IMR-90 (cell line): ENCODE data around the gene FAXC. TPM values are rescaled to one million over a fixed set of nuclear protein-coding genes. Genes with fewer than 3 reads are reported as not detected.

Source experiments
- ATAC-seq: fragments of 200-7000 bp; cut with Tn5 transposase; 2 replicates; pipeline ENCODE4 v1.9.1; 2020; ENCODE audit warnings: low read depth, mild to moderate bottlenecking, moderate library complexity
- BruUV-seq: library from RNA; stranded (reverse); fragments of 400-500 nt; replicated peaks from 2 replicates; lab custom pipeline; 2021; lab: Mats Ljungman, UMichigan
- CTCF ChIA-PET: fragments of 300-600 bp; formaldehyde crosslinking; extraction: SDS; loops from one replicate; lab custom pipeline; 2021; ENCODE audit warnings: antibody characterized with exemption; lab: Yijun Ruan, JAX
- POLR2A ChIA-PET: fragments of 300-600 bp; sonication (Branson Sonifier 250); formaldehyde crosslinking; loops from one replicate; lab custom pipeline; 2022; ENCODE audit warnings: antibody characterized with exemption; ENCODE audit not compliant: unreplicated experiment; lab: Charles Lee
- DNase-seq: peaks from one replicate; pipeline ENCODE4 v3.0.0; 2013
- H2AFZ ChIP-seq: replicated peaks from 2 replicates; pipeline ENCODE3; 2013; ENCODE audit warnings: low read length, mild to moderate bottlenecking; ENCODE audit not compliant: poor library complexity
- H2AK5ac ChIP-seq: 2 replicates; pipeline ENCODE4 v1.6.1; 2013; ENCODE audit warnings: low read depth, low read length, inconsistent platforms
- H2AK9ac ChIP-seq: replicated peaks from 2 replicates; pipeline ENCODE3; 2013; ENCODE audit warnings: mild to moderate bottlenecking, low read depth, low read length, moderate library complexity; ENCODE audit not compliant: poor library complexity
- H2BK120ac ChIP-seq: 2 replicates; pipeline ENCODE4 v1.6.1; 2013; ENCODE audit warnings: low read depth, low read length, inconsistent platforms
- H2BK15ac ChIP-seq: 3 replicates; pipeline ENCODE4 v1.6.1; 2013; ENCODE audit warnings: low read depth, low read length, inconsistent platforms
- H2BK20ac ChIP-seq: 2 replicates; pipeline ENCODE4 v1.6.1; 2013; ENCODE audit warnings: low read depth, mild to moderate bottlenecking, inconsistent platforms, low read length, moderate library complexity
- H2BK5ac ChIP-seq: 2 replicates; pipeline ENCODE4 v1.6.1; 2013; ENCODE audit warnings: mild to moderate bottlenecking, low read depth, low read length, inconsistent platforms; ENCODE audit not compliant: poor library complexity, severe bottlenecking
- H3K14ac ChIP-seq: replicated peaks from 2 replicates; pipeline ENCODE4 v1.6.1; 2013; ENCODE audit warnings: low read depth, low read length, inconsistent platforms
- H3K18ac ChIP-seq: 2 replicates; pipeline ENCODE4 v1.6.1; 2013; ENCODE audit warnings: low read depth, low read length, control low read depth
- H3K23ac ChIP-seq: 2 replicates; pipeline ENCODE4 v1.6.1; 2013; ENCODE audit warnings: low read depth, low read length, inconsistent platforms
- H3K27ac ChIP-seq: 2 replicates; pipeline ENCODE4 v1.5.1; 2013; ENCODE audit warnings: mild to moderate bottlenecking, control low read depth, low read length; ENCODE audit not compliant: insufficient read depth
- H3K27me3 ChIP-seq: 2 replicates; pipeline ENCODE4 v1.6.1; 2013; ENCODE audit warnings: low read length; ENCODE audit not compliant: control insufficient read depth, insufficient read depth
- H3K36me3 ChIP-seq: 2 replicates; pipeline ENCODE4 v1.6.1; 2013; ENCODE audit warnings: low read length, mixed read lengths; ENCODE audit not compliant: control insufficient read depth, insufficient read depth
- H3K4ac ChIP-seq: 2 replicates; pipeline ENCODE4 v1.6.1; 2013; ENCODE audit warnings: low read depth, low read length, inconsistent platforms
- H3K4me1 ChIP-seq: 2 replicates; pipeline ENCODE4 v1.6.1; 2013; ENCODE audit warnings: low read length, mixed read lengths; ENCODE audit not compliant: control insufficient read depth, insufficient read depth
- H3K4me2 ChIP-seq: 2 replicates; pipeline ENCODE4 v1.6.1; 2013; ENCODE audit warnings: low read depth, mild to moderate bottlenecking, control low read depth, low read length, moderate library complexity
- H3K4me3 ChIP-seq: 2 replicates; pipeline ENCODE4 v1.5.1; 2013; ENCODE audit warnings: low read depth, mild to moderate bottlenecking, control low read depth, low read length, moderate library complexity; ENCODE audit not compliant: insufficient read depth
- H3K56ac ChIP-seq: 2 replicates; pipeline ENCODE4 v1.6.1; 2013; ENCODE audit warnings: low read length, inconsistent platforms; ENCODE audit not compliant: insufficient read depth; ENCODE audit errors: extremely low read depth
- H3K79me1 ChIP-seq, 2 experiments: 2 replicates each; pipeline ENCODE4 v1.6.1; 2013; ENCODE audit warnings: low read length in 2 of 2, inconsistent platforms in 1 of 2, low read depth in 1 of 2
- H3K9ac ChIP-seq: 2 replicates; pipeline ENCODE4 v1.6.1; 2013; ENCODE audit warnings: low read depth, low read length, control low read depth
- H3K9me1 ChIP-seq: 2 replicates; pipeline ENCODE4 v1.6.1; 2013; ENCODE audit warnings: low read length, inconsistent platforms; ENCODE audit not compliant: insufficient read depth
- H3K9me3 ChIP-seq: 2 replicates; pipeline ENCODE4 v1.6.1; 2013; ENCODE audit warnings: low read length; ENCODE audit not compliant: control insufficient read depth, insufficient read depth
- H4K20me1 ChIP-seq: 2 replicates; pipeline ENCODE4 v1.6.1; 2013; ENCODE audit warnings: low read length, inconsistent platforms; ENCODE audit not compliant: insufficient read depth
- H4K5ac ChIP-seq: 2 replicates; pipeline ENCODE4 v1.6.1; 2013; ENCODE audit warnings: mild to moderate bottlenecking, low read depth, low read length, control low read depth
- H4K8ac ChIP-seq, 2 experiments: 2 replicates each; pipeline ENCODE4 v1.6.1; 2013; ENCODE audit warnings: low read depth in 2 of 2, low read length in 2 of 2, control low read depth in 1 of 2, inconsistent platforms in 1 of 2
- H4K91ac ChIP-seq: 2 replicates; pipeline ENCODE4 v1.6.1; 2013; ENCODE audit warnings: low read depth, low read length, inconsistent platforms; ENCODE audit not compliant: insufficient read depth
- BHLHE40 ChIP-seq: fragments of 150-350 bp; IDR thresholded peaks from 2 replicates; pipeline ENCODE4 v1.6.1; 2016; ENCODE audit warnings: mild to moderate bottlenecking, low read depth, low read length
- CEBPB ChIP-seq: IDR thresholded peaks from 2 replicates; pipeline ENCODE4 v1.6.1; 2012; ENCODE audit warnings: low read depth, low read length, improper control_type of control experiment
- CTCF ChIP-seq: conservative IDR thresholded peaks from 2 replicates; pipeline ENCODE4 v1.5.1; 2012; ENCODE audit warnings: mild to moderate bottlenecking, low read depth, low read length, improper control_type of control experiment
- POLR2A ChIP-seq: IDR thresholded peaks from 2 replicates; pipeline ENCODE4 v1.6.1; 2012; ENCODE audit warnings: mild to moderate bottlenecking, low read depth, low read length
- RAD21 ChIP-seq: IDR thresholded peaks from 2 replicates; pipeline ENCODE4 v1.6.1; 2012; ENCODE audit warnings: low read length, improper control_type of control experiment
- RCOR1 ChIP-seq: IDR thresholded peaks from 2 replicates; pipeline ENCODE4 v1.6.1; 2012; ENCODE audit warnings: mild to moderate bottlenecking, low read length, improper control_type of control experiment; ENCODE audit not compliant: insufficient replicate concordance
- SMC3 ChIP-seq: fragments of 150-350 bp; IDR thresholded peaks from 2 replicates; pipeline ENCODE4 v1.6.1; 2016; ENCODE audit warnings: low read depth, mild to moderate bottlenecking, antibody characterized with exemption, low read length, moderate library complexity
- WGBS, 2 experiments: methylation state at CpG; one replicate each; pipeline versions ENCODE4 v1.1.5 to v1.1.7; 2013; ENCODE audit warnings: missing lambda C conversion rate in 2 of 2; ENCODE audit not compliant: insufficient read length in 1 of 2; ENCODE audit errors: extremely low coverage in 2 of 2; 5-methylcytosine and 5-hydroxymethylcytosine counted together
- dilution Hi-C: fragments of 300-500 bp; cut with HindIII; formaldehyde crosslinking; loops from one replicate; pipeline ENCODE4 v1.14.3; 2018; ENCODE audit warnings: low sequenced_read_pairs; ENCODE audit not compliant: unreplicated experiment
- in situ Hi-C: fragments of 300-500 bp; cut with MboI; formaldehyde crosslinking; loops from 3 replicates; pipeline ENCODE4 v1.14.3; 2019; ENCODE audit warnings: low sequenced_read_pairs, inconsistent platforms, mixed read lengths
- intact Hi-C: fragments of 100-400 bp; cut with micrococcal nuclease; formaldehyde crosslinking; loops from 2 replicates; pipeline ENCODE4 v1.10.0; 2022
- polyA plus RNA-seq, 3 experiments: library from polyadenylated mRNA; depleted of rRNA; stranded (reverse); fragments of >200 nt; gene quantifications; 2 replicates each; pipeline ENCODE4 v1.2.3, GENCODE V29; 2012; ENCODE audit warnings: low replicate concordance in 1 of 3
- total RNA-seq: library from RNA; depleted of rRNA; stranded (reverse); fragments of >200 nt; gene quantifications from 2 replicates; pipeline ENCODE4 v1.2.3, GENCODE V29; 2012

Gene FAXC
- total and polyA plus RNA-seq, 2 of the 4 experiments (the other 2 are of a cell fraction): 1.1 to 2.7 TPM

- no peaks in the 10 kb centered on the region; the same call in 1 of the 2 replicates for H3K36me3 ChIP-seq
- H3K4me2 ChIP-seq: no peak overlapping the region
- dilution Hi-C loops: no loop called here
- no peak overlapping the region for H2BK120ac ChIP-seq
- H4K5ac ChIP-seq: no peak overlapping the region
- no peak overlapping the region for H2BK5ac ChIP-seq
- H2BK15ac ChIP-seq: no peak overlapping the region
- no peak for TF ChIP-seq CEBPB
- no peak for TF ChIP-seq POLR2A
- TF ChIP-seq RCOR1: no peak
- peak; percentile 38 for TF ChIP-seq SMC3
- no peak for TF ChIP-seq BHLHE40
- TF ChIP-seq CTCF: peak; percentile 62
- peak; percentile 62 for TF ChIP-seq RAD21
- H3K4me3 ChIP-seq: no peak overlapping the region
- H3K27ac ChIP-seq: no peak overlapping the region
- H4K8ac ChIP-seq: no peak overlapping the region
- DNase-seq (peak; percentile 66), ATAC-seq (peak; percentile 85)
- H3K23ac ChIP-seq: no peak overlapping the region
- no peak overlapping the region for H2AK9ac ChIP-seq
- H3K56ac ChIP-seq: no peak overlapping the region
- H4K91ac ChIP-seq: no peak overlapping the region
- in situ Hi-C loops: no loop called here
- H3K18ac ChIP-seq: no peak overlapping the region
- BruUV-seq: no TSS peak
- H3K79me1 ChIP-seq: no peaks in the 10 kb centered on the region
- H3K9ac ChIP-seq: no peak overlapping the region
- H3K9me3 ChIP-seq: no peaks in the 10 kb centered on the region
- WGBS, 2 experiments: 57% methylated on average over 1 of the region's 2 CpGs; no CpG with 5 or more reads in 1 of the 2 experiments
- H3K14ac ChIP-seq: no peak overlapping the region
- no peaks in the 10 kb centered on the region for H3K9me1 ChIP-seq
- CTCF ChIA-PET: interaction anchor here (0.6 to 1.5 kb wide), 4 partner anchors 9 to 84 kb away, joined by 3 to 6 read pairs (median 4); no protein-coding TSS in a partner anchor
- no peak overlapping the region for H3K4ac ChIP-seq
- no peaks in the 10 kb centered on the region for H3K27me3 ChIP-seq
- POLR2A ChIA-PET: no interaction called here
- no peak overlapping the region for H2AFZ ChIP-seq
- H4K20me1 ChIP-seq: no peaks in the 10 kb centered on the region
- no peak overlapping the region for H2BK20ac ChIP-seq
- no peaks in the 10 kb centered on the region for H3K4me1 ChIP-seq
- intact Hi-C loops: loop anchor here (1.0 to 5.0 kb wide), 3 partner anchors 58 to 188 kb away; partner anchors contain the start of gene PNISR
- no peak overlapping the region for H2AK5ac ChIP-seq
Observed at GRCh38 chr6:99334526-99335127, 14.8 kb downstream of the FAXC start.
